Measurements from ENCODE around the gene PHC2.

Gene PHC2

DNA sequence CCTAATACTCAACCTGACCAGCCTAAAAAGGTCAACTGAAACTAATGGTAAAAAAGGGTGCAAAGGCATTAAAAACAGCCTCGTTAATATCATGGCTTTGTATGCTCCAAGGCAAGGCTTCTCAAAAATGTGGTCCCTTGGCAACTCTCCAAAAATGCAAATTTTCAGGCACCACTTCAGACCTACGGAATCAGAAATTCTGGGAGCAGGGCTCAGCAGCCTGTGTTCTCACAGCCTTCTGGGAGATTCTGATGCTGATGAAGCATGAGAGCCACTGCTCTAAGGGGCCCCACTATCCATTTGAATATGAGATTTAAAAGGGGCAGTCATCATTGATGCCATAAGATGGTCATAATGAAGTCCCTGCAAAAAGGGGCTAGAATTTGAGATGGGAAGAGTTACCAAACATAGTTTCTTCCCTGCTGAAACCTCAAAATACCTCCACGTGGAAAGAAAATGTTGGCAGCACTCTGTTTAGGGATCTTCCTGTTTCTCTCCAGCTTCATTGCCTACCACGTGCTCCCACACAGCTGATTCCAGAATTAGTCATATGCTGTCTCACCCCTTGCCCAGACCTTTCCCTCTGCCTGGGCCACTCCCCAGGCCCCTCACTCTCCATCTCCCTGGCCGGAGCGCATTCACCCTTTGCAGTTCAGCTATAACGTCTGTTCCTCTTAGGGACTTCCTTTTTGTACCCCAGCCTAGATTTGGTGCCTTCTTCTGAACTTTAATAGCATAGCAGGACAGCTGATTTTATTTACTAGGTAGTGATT lies 46.7 kb downstream of the PHC2 start:
- no peak for DNase-seq

GRCh38 chr1:33383489-33383888 lies 47.4 kb downstream of the PHC2 start:
- DNase-seq = no peak

DNA sequence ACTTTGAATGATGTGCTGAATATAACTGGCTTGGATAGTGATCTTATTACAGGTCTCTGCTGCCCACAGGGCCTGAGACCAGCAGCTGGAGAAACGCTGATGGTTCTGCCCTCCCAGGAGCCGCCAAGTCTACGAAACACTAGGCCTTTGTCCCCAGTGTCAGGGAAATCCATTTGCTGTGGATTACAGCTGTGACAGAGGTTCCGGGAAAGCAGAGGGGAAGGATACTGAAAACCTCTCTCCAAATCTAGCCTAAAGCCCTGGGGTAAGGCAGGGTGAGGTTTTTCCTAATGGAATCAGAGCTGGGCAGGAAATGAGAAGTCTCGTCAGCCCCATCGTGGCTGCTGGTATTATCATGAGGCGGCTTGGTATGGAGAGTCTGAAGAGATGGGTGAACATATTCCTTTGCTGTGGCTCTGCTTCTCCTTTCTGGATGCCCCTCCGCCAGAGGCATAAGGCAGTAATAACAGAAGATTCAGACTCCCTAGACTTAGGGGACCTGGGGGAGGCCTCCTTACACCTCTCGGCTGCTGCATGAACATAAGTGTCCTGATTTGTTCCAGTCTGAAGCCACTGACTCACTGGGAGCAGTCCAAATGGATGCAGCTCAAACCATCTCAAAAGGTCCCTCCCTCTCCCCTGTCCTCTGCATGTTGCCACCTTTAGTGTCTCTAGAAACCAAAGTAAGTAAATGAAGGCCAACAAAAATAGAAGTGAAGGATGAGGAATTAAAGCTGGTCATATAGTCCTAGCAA lies 48.1 kb downstream of the PHC2 start:
- DNase-seq = no peak

GRCh38 chr1:33381977-33382376 lies 48.9 kb downstream of the PHC2 start:
- DNase-seq = no peak

DNA sequence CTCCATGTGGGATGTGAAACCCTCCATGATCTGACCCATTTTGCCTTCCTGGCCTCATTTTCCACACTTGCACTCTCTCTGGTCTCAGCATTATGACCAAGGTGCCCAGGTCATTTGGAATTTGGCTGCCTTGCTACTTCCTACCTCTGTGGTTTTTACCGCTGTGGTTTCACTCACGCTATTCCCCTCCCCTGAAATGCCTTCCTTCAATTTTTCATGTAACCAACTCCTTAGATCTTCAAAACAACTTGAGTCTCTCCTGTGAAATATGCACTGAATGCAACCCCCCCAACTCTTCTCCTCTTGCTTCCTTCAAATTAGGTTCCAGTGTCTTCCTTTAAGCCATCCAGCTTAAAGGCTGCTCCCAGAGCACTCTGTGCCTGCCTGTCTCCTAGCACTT lies 50.1 kb downstream of the PHC2 start:
- DNase-seq = no peak

- no peak for DNase-seq
Observed at GRCh38 chr1:33379631-33380354, 51.1 kb downstream of the PHC2 start.

DNA sequence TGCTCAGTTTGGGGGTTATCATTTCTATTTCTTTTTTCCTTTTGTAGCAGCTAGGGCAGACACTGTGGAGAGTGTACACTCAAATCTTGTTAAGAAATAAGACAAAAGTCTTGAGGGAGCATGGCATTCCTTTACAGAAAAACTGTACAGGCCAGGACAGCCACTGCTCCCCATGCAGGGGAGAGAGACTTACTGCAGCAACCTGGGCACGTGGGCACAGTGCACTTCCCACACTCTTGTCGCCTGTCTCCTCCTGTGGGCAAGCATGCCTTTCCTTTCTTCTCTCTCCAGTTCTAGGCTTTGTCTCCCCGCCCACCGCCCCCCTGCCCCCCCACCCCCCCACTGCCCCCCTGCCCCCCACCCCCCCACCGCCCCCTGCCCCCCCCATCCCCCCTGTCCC lies 51.9 kb downstream of the PHC2 start:
- DNase-seq = no peak

- no peak for DNase-seq
Observed at GRCh38 chr1:33378524-33378923, 52.4 kb downstream of the PHC2 start.

DNA sequence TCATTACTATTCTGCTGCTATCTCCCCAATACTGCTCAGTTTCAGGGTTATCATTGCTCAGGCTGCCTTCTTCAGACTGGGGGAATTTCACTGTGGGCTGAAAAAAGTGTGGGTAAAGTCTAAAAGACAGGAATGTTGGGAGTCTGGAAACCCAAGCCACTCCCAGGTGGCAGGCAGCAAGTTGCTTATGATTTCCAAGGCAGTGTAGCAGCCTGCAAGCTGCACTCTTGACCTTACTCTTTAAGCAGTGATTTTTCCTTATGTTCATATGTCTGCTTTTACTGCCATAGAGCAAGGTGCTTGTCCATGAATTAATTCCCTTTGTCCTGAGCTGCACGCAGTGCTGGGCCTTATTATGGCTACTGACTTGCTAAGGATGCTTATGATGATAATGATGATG lies 53.1 kb downstream of the PHC2 start:
- no peak for DNase-seq

GRCh38 chr1:33377013-33377412 lies 53.9 kb downstream of the PHC2 start:
- no peak for DNase-seq

DNA sequence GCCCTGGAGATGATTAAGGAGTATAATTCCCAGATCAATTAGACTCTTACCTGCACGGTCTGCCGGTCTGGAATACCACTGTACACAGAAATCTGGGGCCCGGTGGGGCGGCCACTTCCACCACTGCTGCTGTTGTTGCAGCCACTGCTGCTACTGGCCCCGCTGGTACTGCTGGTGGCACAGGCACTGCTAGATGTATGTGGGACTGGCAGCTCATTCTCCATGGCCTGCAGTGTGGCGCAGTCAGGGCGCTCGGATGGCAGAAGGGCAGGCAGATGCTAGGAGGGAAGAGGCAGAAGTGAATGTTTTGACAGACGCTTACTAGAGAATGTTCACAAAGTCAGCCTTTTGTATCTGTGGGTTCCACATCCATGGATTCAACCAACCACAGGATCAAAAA lies 55.6 kb downstream of the PHC2 start:
- no peak for DNase-seq

- no peak for DNase-seq
Observed at GRCh38 chr1:33374336-33375105, 56.4 kb downstream of the PHC2 start.

- no peak for DNase-seq
Observed at GRCh38 chr1:33373606-33374005, 57.3 kb downstream of the PHC2 start.

DNA sequence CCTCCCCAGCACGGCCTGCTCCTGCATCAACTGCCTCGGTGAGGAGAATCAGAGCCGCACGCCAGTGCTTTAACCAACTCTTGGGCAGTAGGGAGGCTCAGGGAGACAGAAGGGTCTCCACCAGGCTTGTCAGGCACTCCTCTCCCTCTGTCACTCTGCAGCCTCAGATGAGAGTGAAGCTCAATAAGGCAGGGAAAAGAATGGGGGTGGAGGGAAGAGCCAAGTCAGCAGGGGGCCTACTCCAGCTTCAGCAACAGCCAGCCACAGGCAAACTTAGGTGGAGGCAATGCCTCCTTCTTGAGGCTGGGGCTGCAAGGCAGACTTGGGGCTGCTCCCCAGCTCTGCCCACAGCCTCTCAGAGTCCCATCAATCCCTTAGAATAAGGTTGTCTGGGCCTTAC lies 58.2 kb downstream of the PHC2 start:
- DNase-seq = no peak

- no peak for DNase-seq
Observed at GRCh38 chr1:33372162-33372561, 58.7 kb downstream of the PHC2 start.

GRCh38 chr1:33371334-33371733 lies 59.6 kb downstream of the PHC2 start:
- DNase-seq = no peak

DNA sequence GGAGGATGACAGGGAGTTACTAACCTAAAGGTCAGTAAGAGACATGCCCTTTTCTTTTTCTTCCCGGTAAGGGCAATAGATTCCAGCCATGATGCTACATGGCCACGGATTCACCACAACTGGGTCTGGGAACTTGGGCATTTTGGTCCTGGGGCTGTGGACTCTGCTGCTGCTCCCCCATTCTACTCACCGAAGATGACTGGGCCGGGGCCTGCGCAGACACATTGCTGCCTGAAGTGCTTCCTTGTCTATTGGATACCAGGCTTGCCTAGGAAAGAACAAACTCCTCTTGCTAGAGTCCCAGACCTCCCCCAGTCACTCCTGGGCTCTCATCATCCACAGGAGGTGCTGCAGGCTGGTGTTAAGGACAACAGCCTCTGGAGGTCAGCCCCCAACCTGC lies 60.1 kb downstream of the PHC2 start:
- DNase-seq = no peak

GRCh38 chr1:33370301-33370700 lies 60.6 kb downstream of the PHC2 start:
- no peak for DNase-seq

DNA sequence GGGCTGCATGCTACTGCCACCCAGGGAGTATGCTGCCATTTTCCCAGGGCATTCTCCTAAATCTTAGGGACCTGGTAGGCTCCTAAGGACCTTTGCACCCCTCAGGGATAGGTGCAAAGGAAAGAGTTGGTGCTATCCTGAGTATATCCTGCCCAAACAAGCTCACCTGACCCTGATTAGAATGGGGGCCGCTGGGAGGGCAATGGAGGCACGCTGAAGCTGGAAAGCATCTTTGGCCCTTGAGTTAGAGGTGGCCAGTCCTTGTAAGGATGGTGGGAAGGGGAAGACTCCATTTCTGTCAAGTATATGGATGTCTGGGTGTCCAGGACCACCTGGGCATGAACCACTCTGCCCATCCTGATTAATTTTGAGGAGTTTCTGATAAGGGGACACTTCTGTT lies 61.1 kb downstream of the PHC2 start:
- DNase-seq = no peak

- DNase-seq = no peak
Observed at GRCh38 chr1:33369081-33369480, 61.8 kb downstream of the PHC2 start.

GRCh38 chr1:33368431-33368830 lies 62.5 kb downstream of the PHC2 start:
- no peak for DNase-seq

DNA sequence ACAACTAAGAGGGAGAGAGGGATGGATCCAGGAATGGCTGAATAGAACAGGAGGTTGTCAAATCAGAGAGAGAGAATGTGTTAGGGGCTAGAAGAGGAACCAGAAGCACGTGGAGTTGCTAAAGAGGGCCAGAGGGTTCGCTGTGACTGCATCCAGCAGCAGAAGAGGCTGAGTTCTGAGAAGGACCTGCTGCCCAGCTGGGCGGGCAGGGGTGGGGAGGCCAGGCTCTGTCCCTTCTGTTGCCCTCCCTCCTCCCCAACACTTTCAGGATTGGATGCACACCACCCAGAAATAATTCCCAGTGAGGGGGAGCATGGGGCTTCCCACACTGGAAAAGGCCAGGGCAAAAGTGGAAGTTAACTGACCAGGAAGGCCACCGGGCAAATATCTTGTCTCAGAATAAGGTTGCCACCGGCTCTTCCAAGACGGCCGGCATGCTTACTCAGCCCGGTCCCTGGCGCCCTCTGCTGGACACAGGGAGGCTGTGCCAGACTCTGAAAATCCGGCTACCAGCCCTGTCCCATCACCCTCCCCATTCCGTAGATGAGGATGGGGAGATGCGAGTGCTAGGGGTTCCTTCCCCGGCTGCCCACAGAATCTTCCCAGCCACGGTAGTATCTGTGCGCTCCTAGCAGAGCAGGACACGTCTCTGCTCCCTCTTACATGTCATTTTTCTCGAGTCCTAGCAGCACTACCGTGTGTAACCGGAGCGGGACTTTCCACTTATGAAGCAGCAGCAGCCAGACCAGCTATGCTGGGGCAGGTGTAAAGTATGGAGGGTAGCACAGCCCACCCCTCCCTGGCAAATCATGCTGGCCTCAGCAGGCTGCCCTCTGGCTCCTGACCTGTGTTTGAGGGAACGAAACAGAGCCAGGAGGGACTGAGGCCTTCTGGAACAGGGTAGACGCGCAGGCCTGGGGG lies 63.1 kb downstream of the PHC2 start:
- peak; percentile 94 for DNase-seq

Measured in activated CD8-positive, alpha-beta memory T cell treated with anti-CD3 and anti-CD28 coated beads for 24 hours (primary cell).